HG02588 (cell line): Measurements from ENCODE around the gene GPR180.

Source experiments
- ATAC-seq: cut with Tn5 transposase; IDR thresholded peaks from one replicate; pipeline ENCODE4 v1.9.1; 2021; ENCODE audit warnings: mild to moderate bottlenecking, moderate library complexity; ENCODE audit not compliant: unreplicated experiment

GPR180 gene

DNA sequence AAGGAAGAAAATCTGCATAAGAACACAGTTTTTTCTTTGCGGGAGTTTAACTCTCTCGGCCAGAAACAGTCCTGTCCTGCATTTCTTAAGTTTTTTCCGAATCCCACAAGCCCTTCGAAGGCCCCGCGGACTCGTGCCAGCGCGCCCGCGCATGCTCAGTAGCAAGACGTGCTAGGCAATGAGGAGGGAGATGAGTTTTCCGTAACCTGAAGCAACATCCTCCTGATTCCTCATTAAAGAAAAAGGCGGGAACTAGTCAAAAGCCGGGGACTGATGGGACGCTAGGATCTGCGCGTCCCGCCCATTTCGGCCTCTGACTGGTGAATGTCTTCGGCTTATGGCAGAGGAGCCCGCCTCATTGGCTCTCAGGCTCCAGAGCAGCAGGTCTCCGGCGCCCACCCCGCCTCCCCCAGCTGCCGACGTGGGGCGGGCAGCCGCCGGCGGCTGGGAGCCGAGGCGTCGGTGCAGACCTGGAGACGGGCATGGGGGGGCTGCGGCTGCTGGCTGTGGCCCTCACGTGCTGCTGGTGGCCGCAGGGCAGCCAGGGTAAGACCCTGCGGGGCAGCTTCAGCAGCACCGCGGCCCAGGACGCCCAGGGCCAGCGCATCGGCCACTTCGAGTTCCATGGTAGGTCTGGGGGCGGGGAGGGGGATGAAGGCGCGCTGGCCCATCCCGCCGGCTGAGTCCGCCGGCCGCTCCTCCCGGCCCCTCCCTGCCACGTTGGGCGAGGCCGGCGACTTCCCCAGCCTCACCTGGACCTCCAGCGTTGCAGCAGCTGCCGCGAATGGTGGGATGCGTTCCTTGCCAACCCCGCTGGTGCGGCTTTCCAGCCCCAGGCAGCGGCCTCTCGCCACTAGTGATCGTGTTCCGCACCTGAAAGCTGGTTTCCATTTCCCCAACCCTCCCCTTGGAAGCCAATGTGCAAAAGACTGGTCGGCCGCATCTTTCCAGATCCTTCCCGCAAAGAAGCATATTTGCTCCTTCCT lies at the start of gene GPR180:
GPR180 (plus strand) TSS at position 412 of the 986 bp plus-strand sequence; CDS start at position 483, 71 bp downstream.
- peak; percentile 99 for ATAC-seq

GRCh38 chr13:94552095-94552494 lies 49.6 kb upstream of the GPR180 start:
- ATAC-seq = no peak

- ATAC-seq = no peak
Measured at GRCh38 chr13:94553766-94554165, 47.9 kb upstream of the GPR180 start.

GRCh38 chr13:94556041-94556440 lies 45.6 kb upstream of the GPR180 start:
- ATAC-seq = no peak

- no peak for ATAC-seq
Measured at GRCh38 chr13:94556621-94557020, 45.0 kb upstream of the GPR180 start.

GRCh38 chr13:94557684-94558235 lies 43.9 kb upstream of the GPR180 start:
- ATAC-seq = no peak

- ATAC-seq = no peak
Measured at GRCh38 chr13:94558716-94559115, 42.9 kb upstream of the GPR180 start.

DNA sequence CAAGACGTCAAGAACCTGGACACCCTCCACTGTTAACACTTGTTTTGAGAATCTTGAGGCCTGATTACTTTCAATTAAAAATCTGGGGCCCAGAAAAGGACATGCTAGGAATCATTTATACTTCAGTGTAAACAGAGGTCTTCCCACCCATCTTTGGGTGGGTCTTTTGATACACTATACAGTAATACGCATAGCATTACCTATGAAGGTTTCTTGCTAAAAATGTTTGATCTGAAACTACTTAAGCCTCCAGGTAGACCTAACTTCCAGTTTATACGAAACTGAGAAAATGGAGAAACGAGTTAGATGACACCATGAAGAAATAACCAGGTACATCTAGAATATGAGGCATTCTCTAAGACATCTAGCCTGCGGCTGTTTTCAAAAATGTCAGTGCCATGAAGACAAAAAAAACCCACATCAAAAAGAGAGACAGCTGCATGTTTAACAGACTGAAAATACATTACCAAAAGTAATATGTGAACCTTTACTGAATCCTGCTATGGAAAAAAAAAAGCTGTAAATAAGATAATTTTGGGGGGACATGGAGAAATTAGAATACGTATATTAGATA lies 42.3 kb upstream of the GPR180 start:
- no peak for ATAC-seq

DNA sequence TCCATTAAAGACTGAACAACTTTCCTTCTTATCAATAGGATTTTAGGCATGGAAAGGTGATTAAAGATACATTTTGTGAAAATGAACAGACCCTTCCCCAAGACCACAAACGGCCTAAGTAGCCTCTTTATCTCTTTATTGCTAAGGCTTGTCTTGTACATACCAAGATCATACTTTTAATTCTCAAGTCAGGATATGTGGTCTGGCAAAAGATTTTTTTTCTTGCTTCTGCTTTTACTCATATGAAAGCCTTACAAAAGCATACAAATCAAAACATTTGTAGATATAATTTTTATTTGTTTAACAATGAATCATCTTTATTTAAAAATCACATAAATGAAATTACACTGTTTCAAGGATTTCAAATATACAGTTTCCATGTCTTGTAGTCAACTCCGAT lies 41.5 kb upstream of the GPR180 start:
- ATAC-seq = no peak

- no peak for ATAC-seq
Measured at GRCh38 chr13:94561126-94561525, 40.5 kb upstream of the GPR180 start.

DNA sequence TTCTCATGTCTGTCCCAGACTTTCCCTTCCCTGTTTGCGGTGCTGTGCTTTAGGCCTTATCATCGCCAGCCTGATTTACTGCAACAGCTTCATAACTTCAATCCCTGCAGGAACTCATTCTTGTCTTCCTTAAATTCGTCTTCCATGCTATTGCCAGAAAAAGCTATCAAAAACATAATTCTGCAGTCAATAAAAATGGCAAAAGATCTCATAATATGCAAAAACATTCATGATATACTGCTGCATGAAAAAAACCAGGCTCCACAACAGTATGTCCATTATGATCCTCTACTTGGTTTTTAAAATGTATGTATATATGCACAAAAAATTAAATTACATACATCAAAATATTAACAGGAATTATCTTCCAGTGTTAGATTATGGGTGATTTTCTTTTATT lies 34.1 kb upstream of the GPR180 start:
- ATAC-seq = no peak

GRCh38 chr13:94568443-94568842 lies 33.2 kb upstream of the GPR180 start:
- ATAC-seq = no peak

GRCh38 chr13:94569615-94570014 lies 32.0 kb upstream of the GPR180 start:
- no peak for ATAC-seq

- no peak for ATAC-seq
Measured at GRCh38 chr13:94579063-94579462, 22.6 kb upstream of the GPR180 start.

DNA sequence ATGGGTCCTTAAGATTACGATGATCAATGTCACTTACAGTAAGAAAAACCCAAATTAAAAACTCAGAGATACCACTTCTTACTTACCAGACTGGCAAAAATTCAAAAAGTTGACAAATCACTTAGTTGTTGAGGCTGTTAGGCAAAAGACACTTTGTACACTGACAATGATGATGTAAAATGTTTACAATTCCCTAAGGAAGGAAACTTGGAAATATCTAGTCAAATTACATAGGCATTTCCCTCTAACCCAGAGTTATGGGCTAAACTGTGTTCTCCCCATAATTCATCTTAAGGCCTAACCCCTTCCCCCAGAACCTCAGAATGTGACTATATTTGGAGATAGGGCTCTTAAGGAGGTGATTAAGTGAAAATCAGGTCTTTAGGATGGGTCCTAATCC lies 17.7 kb upstream of the GPR180 start:
- no peak for ATAC-seq

GRCh38 chr13:94585543-94586101 lies 16.0 kb upstream of the GPR180 start:
- no peak for ATAC-seq

DNA sequence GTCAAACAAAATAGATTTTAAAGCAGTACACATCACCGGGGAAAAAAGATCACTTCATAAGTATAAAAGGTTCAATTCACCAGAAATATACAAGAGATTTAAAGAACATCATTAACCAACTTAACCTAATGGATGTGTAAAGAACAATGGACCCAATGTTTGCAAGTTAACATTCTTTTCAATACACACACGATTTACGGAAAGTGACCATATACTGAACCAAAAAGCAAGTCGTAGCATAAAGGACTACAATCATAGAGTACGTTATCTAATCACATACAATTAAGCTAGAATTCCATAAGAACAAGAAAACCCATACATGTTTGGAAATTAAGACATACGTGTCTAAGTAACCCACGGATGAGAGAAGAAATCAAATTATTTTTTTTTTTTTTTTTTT lies 15.3 kb upstream of the GPR180 start:
- ATAC-seq = no peak

DNA sequence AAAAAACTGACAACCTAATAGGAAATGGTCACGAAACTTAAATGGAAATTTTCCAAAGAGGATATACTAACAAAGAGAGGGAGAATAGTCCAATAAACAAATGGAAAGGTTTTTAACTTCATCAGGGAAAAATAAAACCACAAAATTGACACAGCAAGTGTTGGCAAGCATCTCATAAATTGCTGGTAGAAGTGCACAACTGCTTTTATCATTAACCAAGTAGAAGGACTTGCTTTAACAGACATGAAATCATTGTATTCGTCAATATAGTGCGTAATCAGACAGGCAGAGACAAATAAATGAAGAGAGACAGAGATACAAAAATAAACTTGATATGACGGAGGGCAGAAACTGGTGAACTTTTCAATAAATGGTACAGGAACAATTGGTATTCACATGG lies 13.1 kb upstream of the GPR180 start:
- no peak for ATAC-seq

- ATAC-seq = no peak
Measured at GRCh38 chr13:94590744-94591143, 10.9 kb upstream of the GPR180 start.

GRCh38 chr13:94595001-94595949 lies 6.4 kb upstream of the GPR180 start:
- peak; percentile 52 for ATAC-seq
